ENCODE results near the gene PCDHB11.
"Not testable (repeated sequence)": the region's sequence is repeated elsewhere in the genome, so short reads cannot be mapped to it uniquely, and the experiment has no call there.

Gene PCDHB11

GRCh38 chr5:141188682-141189081 lies 10.7 kb upstream of the PCDHB11 start:
- not testable (repeated sequence) for DNase-seq

GRCh38 chr5:141189131-141189530 lies 10.3 kb upstream of the PCDHB11 start:
- not testable (repeated sequence) for DNase-seq

GRCh38 chr5:141192110-141192725 lies 7.2 kb upstream of the PCDHB11 start, which contains the start of gene PCDHB10:
TSS of gene PCDHB10 (plus strand) at chr5:141192353. CDS start at chr5:141192553, 200 bp downstream.
- DNase-seq = peak; percentile 4 to 58

- not testable (repeated sequence) for DNase-seq
Measured at GRCh38 chr5:141194332-141194731, 5.1 kb upstream of the PCDHB11 start.

GRCh38 chr5:141196363-141196762 lies 3.1 kb upstream of the PCDHB11 start:
- DNase-seq = no peak

- DNase-seq = not testable (repeated sequence)
Measured at GRCh38 chr5:141201126-141201525, 1.7 kb downstream of the PCDHB11 start.

- not testable (repeated sequence) for DNase-seq
Measured at GRCh38 chr5:141201646-141202045, 2.2 kb downstream of the PCDHB11 start.

- DNase-seq = peak; percentile 27 to 56
Measured at GRCh38 chr5:141208478-141208877, 9.1 kb downstream of the PCDHB11 start, which contains the start of gene PCDHB12. TSS of gene PCDHB12 (plus strand) at chr5:141208719. CDS start at chr5:141208908, 189 bp downstream.

- not testable (repeated sequence) for DNase-seq
Measured at GRCh38 chr5:141210281-141210680, 10.9 kb downstream of the PCDHB11 start.

GRCh38 chr5:141210849-141211248 lies 11.4 kb downstream of the PCDHB11 start:
- DNase-seq = not testable (repeated sequence)

GRCh38 chr5:141213656-141214339 lies 14.4 kb downstream of the PCDHB11 start, which contains the start of gene PCDHB13:
TSS of gene PCDHB13 (plus strand) at chr5:141213919. CDS start at chr5:141214124, 205 bp downstream.
- DNase-seq = peak; percentile 11 to 47

- DNase-seq = not testable (repeated sequence)
Measured at GRCh38 chr5:141214583-141214982, 15.2 kb downstream of the PCDHB11 start.

GRCh38 chr5:141215504-141215903 lies 16.1 kb downstream of the PCDHB11 start:
- not testable (repeated sequence) for DNase-seq

- not testable (repeated sequence) for DNase-seq
Measured at GRCh38 chr5:141216035-141216434, 16.6 kb downstream of the PCDHB11 start.

- peak; percentile 3 to 66 for DNase-seq
Measured at GRCh38 chr5:141223112-141223783, 23.8 kb downstream of the PCDHB11 start, which contains the start of gene PCDHB14. TSS of gene PCDHB14 (plus strand) at chr5:141223343. CDS start at chr5:141223506, 163 bp downstream.

GRCh38 chr5:141224844-141225243 lies 25.4 kb downstream of the PCDHB11 start:
- not testable (repeated sequence) for DNase-seq

GRCh38 chr5:141225421-141225820 lies 26.0 kb downstream of the PCDHB11 start:
- DNase-seq = not testable (repeated sequence)

GRCh38 chr5:141234109-141234667 lies 34.8 kb downstream of the PCDHB11 start:
- DNase-seq = no peak

GRCh38 chr5:141235922-141236321 lies 36.5 kb downstream of the PCDHB11 start:
- not testable (repeated sequence) for DNase-seq

GRCh38 chr5:141236516-141237313 lies 37.3 kb downstream of the PCDHB11 start:
- DNase-seq = no peak

- DNase-seq = no peak
Measured at GRCh38 chr5:141241496-141241895, 42.1 kb downstream of the PCDHB11 start.

- DNase-seq = peak; percentile 41 to 70
Measured at GRCh38 chr5:141245250-141245717, 45.9 kb downstream of the PCDHB11 start, which contains the start of gene PCDHB15. TSS of gene PCDHB15 (plus strand) at chr5:141245395. CDS start at chr5:141245579, 184 bp downstream.

All from NCI-H446 (cell line).